Natural killer cell (primary cell): Measurements from ENCODE around the gene RRP1B. TPM values are rescaled to one million over a fixed set of nuclear protein-coding genes. Genes with fewer than 3 reads are reported as not detected.

Source experiments
- ATAC-seq, 3 donors: fragments of 150-1000 bp in 2 of 3; fragments of 200-7000 bp in 1 of 3; cut with Tn5 transposase; 1 replicate in 1 of 3; 2 replicates in 2 of 3; pipeline ENCODE4 v1.10.0; 2021; ENCODE audit warnings: mild to moderate bottlenecking in 2 of 3, moderate library complexity in 2 of 3
- DNase-seq, 2 donors: peaks; one replicate each; pipeline versions ENCODE4 v3.0.0 to v3.0.0-alpha.2; 2013 to 2021; ENCODE audit warnings: mixed read lengths in 1 of 2
- H3K27ac ChIP-seq: one replicate; pipeline ENCODE4 v1.5.1; 2013; ENCODE audit warnings: mild to moderate bottlenecking, low read length
- H3K27me3 ChIP-seq: one replicate; pipeline ENCODE4 v1.6.1; 2013; ENCODE audit warnings: low read length; ENCODE audit not compliant: control insufficient read depth, insufficient read depth
- H3K36me3 ChIP-seq: one replicate; pipeline ENCODE4 v1.6.1; 2013; ENCODE audit warnings: low read length; ENCODE audit not compliant: control insufficient read depth, insufficient read depth
- H3K4me1 ChIP-seq: one replicate; pipeline ENCODE4 v1.6.1; 2013; ENCODE audit warnings: low read length; ENCODE audit not compliant: control insufficient read depth, insufficient read depth
- H3K4me3 ChIP-seq: one replicate; pipeline ENCODE4 v1.5.1; 2013; ENCODE audit warnings: low read length
- H3K9me3 ChIP-seq: one replicate; pipeline ENCODE4 v1.6.1; 2013; ENCODE audit warnings: low read length; ENCODE audit not compliant: control insufficient read depth, insufficient read depth
- H3K27ac Mint-ChIP-seq, 2 donors: one replicate each; pipeline ENCODE4 v1.8.0; 2022; ENCODE audit warnings: mild to moderate bottlenecking in 2 of 2, mixed read lengths in 2 of 2, moderate library complexity in 1 of 2
- H3K27me3 Mint-ChIP-seq, 2 donors: one replicate each; pipeline ENCODE4 v1.8.0; 2022; ENCODE audit warnings: low read depth in 2 of 2, mixed read lengths in 2 of 2
- H3K36me3 Mint-ChIP-seq: one replicate; pipeline ENCODE4 v1.8.0; 2022; ENCODE audit warnings: mixed read lengths
- H3K4me1 Mint-ChIP-seq, 2 donors: one replicate each; pipeline ENCODE4 v1.8.0; 2022; ENCODE audit warnings: mixed read lengths in 2 of 2
- H3K4me3 Mint-ChIP-seq: one replicate; pipeline ENCODE4 v1.8.0; 2022; ENCODE audit warnings: mild to moderate bottlenecking, moderate library complexity, mixed read lengths
- H3K9me3 Mint-ChIP-seq, 2 donors: one replicate each; pipeline ENCODE4 v1.8.0; 2022; ENCODE audit warnings: mixed read lengths in 2 of 2
- CTCF ChIP-seq: fragments of 200-600 bp; IDR thresholded peaks from one replicate; pipeline ENCODE4 v1.8.0; 2022; ENCODE audit warnings: antibody characterized with exemption
- WGBS: methylation state at CpG from one replicate; pipeline ENCODE4 v1.1.7; 2013; ENCODE audit warnings: missing lambda C conversion rate; ENCODE audit not compliant: insufficient coverage; 5-methylcytosine and 5-hydroxymethylcytosine counted together
- intact Hi-C: fragments of 100-400 bp; cut with micrococcal nuclease; formaldehyde crosslinking; loops from one replicate; pipeline ENCODE4 v1.14.2; 2022
- total RNA-seq, 4 donors: library from RNA; stranded (reverse); fragments of 120-200 nt in 1 of 4; gene quantifications; one replicate each; pipeline versions ENCODE4 v1.2.3 to v1.2.4, GENCODE V29; 2013 to 2022

The RRP1B gene
- total RNA-seq, 3 donors from 2014 or later (not counting 1 experiment from before 2014, with no cell fraction given) = 18.1 to 28.4 (median 25.0) TPM

GRCh38 chr21:43726686-43727518 is 67.5 kb downstream of the RRP1B start:
- no peak overlapping the region for H3K27ac ChIP-seq
- ATAC-seq = no peak
- no peak for TF ChIP-seq CTCF
- no peaks in the 10 kb centered on the region for H3K9me3 ChIP-seq
- DNase-seq = no peak
- no peaks in the 10 kb centered on the region for H3K36me3 Mint-ChIP-seq
- H3K4me3 ChIP-seq = no peak overlapping the region
- H3K4me1 Mint-ChIP-seq = peaks cover 33 to 48% of the 10 kb centered on the region in 2 donors
- no peaks in the 10 kb centered on the region for H3K27me3 Mint-ChIP-seq
- intact Hi-C loops = loop anchor here (5.0 kb wide), 1 partner anchor 70 kb away; the partner anchor contains the start of genes HSF2BP and RRP1B
- H3K27me3 ChIP-seq = no peaks in the 10 kb centered on the region
- H3K36me3 ChIP-seq = peaks cover 11% of the 10 kb centered on the region
- H3K4me3 Mint-ChIP-seq = peak overlapping the region; percentile 74
- H3K27ac Mint-ChIP-seq = peak overlapping the region; percentile 69 to 93
- WGBS = 45% methylated on average over 21 of the region's 21 CpGs
- H3K4me1 ChIP-seq = peaks cover 55% of the 10 kb centered on the region
- H3K9me3 Mint-ChIP-seq = no peaks in the 10 kb centered on the region

GRCh38 chr21:43727519-43728153 is 68.3 kb downstream of the RRP1B start:
- peak overlapping the region; percentile 51 for H3K4me3 ChIP-seq
- DNase-seq = no peak
- WGBS = 78% methylated on average over 10 of the region's 10 CpGs

GRCh38 chr21:43728154-43728466 is 68.8 kb downstream of the RRP1B start:
- peak overlapping the region; percentile 51 for H3K4me3 ChIP-seq
- no peak for TF ChIP-seq CTCF
- Mint-ChIP-seq H3K4me3 (peak overlapping the region; percentile 87), H3K4me1 (peaks cover 33 to 41% of the 10 kb centered on the region in 2 donors), H3K36me3 (no peaks in the 10 kb centered on the region), H3K9me3 (no peaks in the 10 kb centered on the region), H3K27me3 (no peaks in the 10 kb centered on the region), H3K27ac (peak overlapping the region; percentile 88 to 93)
- H3K36me3 ChIP-seq = peaks cover 11% of the 10 kb centered on the region
- H3K27ac ChIP-seq = peak overlapping the region; percentile 82
- intact Hi-C loops = loop anchor here (1.0 to 5.0 kb wide), 2 partner anchors 9 to 71 kb away; partner anchors contain the start of genes HSF2BP, PDXK and RRP1B
- H3K27me3 ChIP-seq = no peaks in the 10 kb centered on the region
- H3K4me1 ChIP-seq = peaks cover 62% of the 10 kb centered on the region
- WGBS = 17% methylated on average over 7 of the region's 7 CpGs
- no peaks in the 10 kb centered on the region for H3K9me3 ChIP-seq
- ATAC-seq (no peak), DNase-seq (no peak)

More at GRCh38 chr21:43727519-43728153, 68.3 kb downstream of the RRP1B start:
- Mint-ChIP-seq H3K27ac (peak overlapping the region; percentile 69 to 93), H3K9me3 (no peaks in the 10 kb centered on the region), H3K36me3 (no peaks in the 10 kb centered on the region), H3K4me1 (peaks cover 33 to 41% of the 10 kb centered on the region in 2 donors), H3K4me3 (peak overlapping the region; percentile 74), H3K27me3 (no peaks in the 10 kb centered on the region)
- Histone ChIP-seq H3K9me3 (no peaks in the 10 kb centered on the region), H3K36me3 (peaks cover 11% of the 10 kb centered on the region), H3K27ac (peak overlapping the region; percentile 82), H3K27me3 (no peaks in the 10 kb centered on the region), H3K4me1 (peaks cover 58% of the 10 kb centered on the region)
- no peak for TF ChIP-seq CTCF
- ATAC-seq = no peak
- intact Hi-C loops = loop anchor here (1.0 to 5.0 kb wide), 2 partner anchors 8 to 70 kb away; partner anchors contain the start of genes HSF2BP, PDXK and RRP1B
